HG03378 (cell line): ENCODE data around the gene CNPPD1.

Experiments
- ATAC-seq: cut with Tn5 transposase; IDR thresholded peaks from one replicate; pipeline ENCODE4 v1.9.1; 2021; ENCODE audit warnings: mild to moderate bottlenecking, moderate library complexity; ENCODE audit not compliant: unreplicated experiment

CNPPD1 gene

DNA sequence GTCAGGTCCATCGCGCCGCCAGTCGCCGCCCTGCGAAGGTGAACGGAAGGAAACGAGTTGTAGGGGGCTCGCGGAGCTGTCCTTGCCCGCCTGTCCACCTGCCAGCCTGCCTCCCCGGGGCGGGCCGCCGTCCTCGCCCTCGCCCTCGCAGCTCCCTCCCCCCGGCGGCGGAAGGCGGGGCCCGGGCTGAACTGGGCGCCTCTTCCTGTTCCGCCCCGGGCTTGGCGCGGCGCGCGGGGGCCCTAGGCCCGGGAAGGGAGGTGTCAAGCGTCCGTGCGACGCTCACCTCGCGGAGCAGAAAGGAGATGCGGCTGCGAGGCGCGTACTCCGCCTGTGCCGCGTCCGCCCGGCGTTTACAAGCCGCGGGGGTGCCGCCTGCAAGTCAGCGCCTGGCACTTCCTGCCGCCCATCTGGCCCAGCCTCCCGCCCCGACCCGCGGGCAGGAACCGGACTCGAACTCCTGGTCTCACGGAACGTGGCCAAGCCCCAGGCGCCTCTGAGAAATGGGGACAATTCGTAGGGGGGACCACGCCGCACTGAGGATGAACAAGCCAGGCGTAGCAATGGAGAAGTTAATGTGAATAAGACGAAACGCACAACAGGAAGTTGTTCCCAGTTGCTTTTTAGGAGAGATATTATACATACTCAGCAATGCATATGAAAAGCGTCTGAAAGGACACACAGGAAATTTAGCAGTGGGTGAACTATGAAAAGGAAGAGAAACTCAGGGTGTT, at the start of gene CNPPD1:
Gene CNPPD1 (minus strand): TSS at position 108 of the 734 bp plus-strand sequence. CDS start 97 bp downstream, at position 11.
- no peak for ATAC-seq

DNA sequence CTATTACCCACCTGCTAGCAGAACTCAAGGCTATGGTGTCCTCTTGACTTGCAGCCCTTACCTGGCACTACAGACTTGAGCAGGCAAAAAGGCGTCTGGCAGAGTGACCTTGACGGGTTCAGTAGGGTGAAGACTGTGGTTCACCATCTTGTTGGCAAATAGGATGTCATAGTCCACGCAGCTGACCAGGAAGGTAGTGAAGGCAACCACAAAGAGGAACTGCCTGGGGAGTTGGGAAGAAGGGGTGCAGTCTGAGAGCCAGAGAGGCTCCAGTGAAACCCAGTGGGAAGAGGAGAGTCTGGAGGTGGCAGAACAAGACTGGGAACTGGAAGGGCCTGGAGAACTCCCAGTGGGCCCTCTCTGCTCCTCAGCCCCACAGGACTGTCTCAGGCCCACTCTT, 48.6 kb upstream of the CNPPD1 start:
- no peak for ATAC-seq

DNA sequence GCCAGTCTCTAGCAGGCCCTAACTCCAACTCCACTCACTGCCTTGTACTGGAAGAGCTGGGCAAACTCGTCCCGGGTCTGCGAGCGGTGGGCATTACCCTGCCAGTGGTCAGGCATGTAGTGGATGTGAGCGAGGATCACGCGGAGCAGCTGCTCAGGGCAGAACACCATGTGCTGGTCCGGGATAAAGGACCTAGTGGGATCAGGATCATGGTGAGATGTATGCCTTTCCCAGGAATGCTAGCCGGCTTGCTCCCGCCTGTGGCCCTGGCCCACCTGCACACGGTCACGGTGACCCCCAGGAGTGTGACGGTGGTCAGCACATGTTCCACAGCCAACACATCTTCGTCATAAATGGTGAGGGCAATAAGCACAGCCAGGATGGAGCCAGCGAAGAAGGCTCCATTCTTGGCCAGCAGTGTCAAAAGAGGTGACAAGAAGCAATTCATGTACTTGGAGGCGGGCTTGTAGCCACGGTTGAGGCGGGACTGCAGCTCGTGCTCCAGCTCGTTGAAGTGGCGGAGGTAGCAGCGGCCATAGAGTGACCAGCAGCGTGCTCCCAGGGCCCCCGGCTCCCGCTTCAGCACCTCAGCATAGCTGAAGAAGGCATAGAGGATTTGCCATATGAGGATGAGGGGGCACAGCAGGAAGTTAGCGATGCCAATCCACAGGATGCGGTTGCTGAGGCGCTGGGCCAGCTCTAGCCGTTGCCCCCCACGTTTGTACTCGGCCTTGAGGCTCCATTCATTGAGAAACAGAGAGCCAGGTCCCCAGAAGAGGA, 47.3 kb upstream of the CNPPD1 start:
- no peak for ATAC-seq

GRCh38 chr2:219221957-219222518, 45.3 kb upstream of the CNPPD1 start:
- no peak for ATAC-seq

DNA sequence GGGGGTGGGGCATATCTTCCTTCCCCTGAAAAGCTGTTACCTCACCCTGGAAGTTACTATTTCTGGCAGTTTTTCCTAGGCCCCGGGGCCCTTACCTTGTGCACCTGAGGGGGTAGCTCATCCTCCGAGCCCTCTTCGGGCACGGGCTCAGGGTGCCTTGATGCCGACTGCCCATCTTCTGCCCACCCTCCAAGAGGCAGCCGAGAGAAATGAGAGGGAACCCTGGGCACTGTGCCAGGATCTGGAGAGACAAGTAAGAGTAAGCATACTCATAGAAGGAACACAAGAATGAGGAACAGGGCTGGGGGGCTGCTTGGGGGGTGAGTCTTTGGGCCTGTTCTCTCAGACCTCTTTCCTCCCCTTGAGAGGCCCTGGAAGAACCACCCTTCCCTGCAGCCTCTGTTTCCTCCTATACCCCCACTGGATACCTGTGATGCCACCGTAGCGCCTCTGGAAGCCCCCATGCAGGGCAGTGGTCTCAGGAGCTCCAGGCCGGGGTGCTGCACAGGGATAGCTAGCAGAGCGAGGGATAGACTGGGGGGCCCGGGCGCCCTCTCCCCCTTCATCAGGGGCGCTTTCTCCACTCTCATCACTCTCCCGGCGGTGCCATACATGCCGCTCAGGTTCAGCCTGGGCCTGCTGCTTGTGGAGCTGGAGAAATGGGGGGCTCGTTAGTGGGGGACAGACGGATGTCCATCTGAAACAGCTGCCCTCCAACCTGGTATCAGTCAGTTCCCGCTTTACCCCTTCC, 44.1 kb upstream of the CNPPD1 start:
- ATAC-seq: no peak

GRCh38 chr2:219219784-219220532, 43.2 kb upstream of the CNPPD1 start:
- no peak for ATAC-seq

DNA sequence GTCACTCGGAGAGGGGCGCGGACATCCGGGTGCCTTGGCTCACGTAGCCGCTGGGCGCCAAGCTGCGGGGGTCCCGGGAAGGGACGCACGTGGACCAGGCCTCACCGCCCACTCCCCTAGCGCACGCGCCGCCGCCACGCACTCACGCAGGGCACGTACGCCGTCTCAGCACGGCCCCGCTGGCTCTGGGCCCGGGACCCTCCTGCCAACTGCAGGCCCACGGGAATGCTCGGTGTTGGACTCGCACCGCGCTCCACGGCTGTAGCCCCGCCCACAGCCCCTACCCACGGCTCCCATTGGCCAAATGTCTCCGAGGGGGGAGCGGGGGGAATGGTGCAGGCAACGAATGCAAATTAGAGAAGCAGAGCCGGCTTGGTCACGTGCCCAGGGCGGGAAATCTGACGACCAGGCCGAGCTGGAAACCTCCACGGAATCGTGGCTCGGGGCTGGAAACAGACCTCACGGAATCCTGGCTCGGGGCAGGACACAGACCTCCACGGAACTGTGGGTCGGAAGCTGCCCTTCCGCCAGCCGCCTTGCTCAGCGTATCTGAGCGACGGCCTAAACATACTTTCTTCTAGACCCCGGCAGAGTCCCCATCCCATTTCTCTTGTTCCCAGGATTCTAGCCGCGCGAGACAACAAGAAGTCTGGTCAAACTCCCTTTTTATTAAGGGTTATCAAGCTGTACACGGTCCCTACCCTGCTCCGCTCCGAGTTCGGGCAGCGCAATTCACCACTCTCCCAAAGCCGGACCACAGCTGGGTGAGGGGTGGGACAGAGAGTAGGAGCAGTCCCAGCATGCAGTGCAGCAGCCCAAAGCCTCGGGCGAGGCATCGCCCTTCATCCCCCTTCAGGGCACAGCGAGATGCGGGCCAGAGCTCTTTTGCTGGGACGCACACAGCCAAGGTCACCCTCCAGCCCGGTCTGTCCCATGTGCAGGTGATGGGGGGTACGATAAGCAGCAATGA, 42.3 kb upstream of the CNPPD1 start, which contains the start of gene ABCB6:
Gene ABCB6 (minus strand): TSS at position 227 of the 970 bp plus-strand sequence. CDS start 285 bp downstream, outside the sequence.
- peak; percentile 61 for ATAC-seq

- peak; percentile 20 for ATAC-seq
Measured at GRCh38 chr2:219218217-219218731, 41.5 kb upstream of the CNPPD1 start.

- no peak for ATAC-seq
Measured at GRCh38 chr2:219216535-219216915, 39.8 kb upstream of the CNPPD1 start.

- no peak for ATAC-seq
Measured at GRCh38 chr2:219215871-219216534, 39.3 kb upstream of the CNPPD1 start.

DNA sequence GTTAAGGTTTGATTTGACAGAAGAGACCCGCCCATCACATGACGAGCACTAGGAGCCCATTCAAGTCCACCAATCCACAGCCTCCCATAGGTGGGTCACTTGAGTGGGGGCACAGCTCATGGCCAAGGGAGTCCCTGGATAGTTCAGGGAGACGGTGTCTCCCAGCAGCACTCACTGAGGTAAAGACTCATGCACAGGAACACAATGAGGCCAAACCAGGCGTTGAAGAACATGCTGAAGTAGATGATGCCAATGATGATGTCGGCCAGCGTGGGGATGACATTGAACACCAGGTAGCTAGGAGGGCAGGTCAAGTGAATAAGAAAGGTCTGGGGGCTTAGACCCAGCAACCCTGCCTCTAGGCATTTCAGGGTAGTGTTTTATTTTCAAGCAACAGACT, 38.1 kb upstream of the CNPPD1 start:
- ATAC-seq: no peak

- no peak for ATAC-seq
Measured at GRCh38 chr2:219214141-219214540, 37.4 kb upstream of the CNPPD1 start.

GRCh38 chr2:219213486-219214071, 36.9 kb upstream of the CNPPD1 start:
- no peak for ATAC-seq

DNA sequence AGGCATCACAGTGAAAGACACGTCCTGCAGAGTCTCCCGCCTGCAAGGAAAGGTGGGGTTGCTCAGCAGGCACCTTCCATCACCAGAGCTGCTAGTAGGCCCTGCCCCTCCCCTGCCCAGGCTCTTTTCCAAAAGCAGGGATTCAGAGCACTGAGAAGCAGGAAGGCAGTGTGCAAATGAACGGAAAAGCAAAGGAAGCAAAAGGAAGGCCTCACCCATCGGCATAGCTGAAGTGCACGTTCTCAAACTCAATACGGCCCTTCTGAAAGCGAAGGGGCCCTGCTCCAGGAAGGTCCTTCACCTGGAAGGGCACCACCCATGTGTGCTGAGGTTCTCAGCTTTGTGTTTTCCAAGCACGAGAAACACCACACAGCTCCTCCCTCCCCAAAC, 36.3 kb upstream of the CNPPD1 start:
- ATAC-seq: no peak

- no peak for ATAC-seq
Measured at GRCh38 chr2:219210886-219211362, 34.2 kb upstream of the CNPPD1 start.

DNA sequence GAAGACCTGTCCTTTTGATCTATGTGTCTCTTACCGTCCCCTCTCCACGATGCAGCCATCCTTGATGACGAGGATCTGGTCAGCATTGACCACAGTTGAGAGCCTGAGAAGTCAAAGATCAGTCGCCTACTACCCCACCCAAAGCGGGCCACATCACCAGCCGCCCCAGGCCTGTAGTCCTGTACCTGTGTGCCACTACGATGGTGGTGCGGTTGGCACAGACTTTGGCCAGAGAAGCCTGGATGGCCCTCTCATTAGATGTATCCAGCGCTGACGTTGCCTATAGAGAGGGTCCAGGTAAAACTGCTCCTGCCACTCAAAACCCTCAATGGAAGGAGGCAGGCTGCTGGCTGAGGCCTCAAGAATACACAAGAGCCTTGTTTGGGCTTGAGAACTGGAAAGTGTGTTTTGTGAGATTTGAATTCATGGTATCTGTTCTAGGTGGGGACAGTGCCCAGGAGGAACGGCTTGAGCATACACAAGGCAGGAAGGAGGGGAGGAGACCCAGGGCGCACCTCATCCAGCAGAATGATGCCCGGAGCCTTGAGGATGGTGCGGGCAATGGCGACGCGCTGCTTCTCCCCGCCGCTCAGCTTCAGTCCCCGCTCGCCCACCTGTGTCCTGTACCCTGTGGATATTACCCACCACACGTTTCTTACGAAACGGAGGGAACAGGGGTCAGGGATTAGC, 33.6 kb upstream of the CNPPD1 start:
- no peak for ATAC-seq
